Stomach (tissue), 4 donors: ENCODE data around the gene BASP1.

Experiments used
- CTCF ChIP-seq, 7 experiments: fragments of 450-650 bp in 4 of 7; fragments of 200-600 bp in 3 of 7; sonication (generic) in 3 of 7; IDR thresholded peaks; one replicate each; pipeline ENCODE4 v1.5.1; 2016 to 2019; ENCODE audit warnings: antibody characterized with exemption in 7 of 7, control low read depth in 2 of 7, mild to moderate bottlenecking in 1 of 7
- EP300 ChIP-seq: sonication (generic); formaldehyde crosslinking; IDR thresholded peaks from one replicate; pipeline ENCODE4 v1.6.1; 2017; ENCODE audit warnings: antibody characterized with exemption
- POLR2A ChIP-seq, 4 donors: fragments of 450-650 bp; IDR thresholded peaks; one replicate each; pipeline ENCODE4 v1.6.1; 2016; ENCODE audit warnings: antibody characterized with exemption in 4 of 4, control low read depth in 2 of 4, mild to moderate bottlenecking in 1 of 4, moderate library complexity in 1 of 4

GRCh38 chr5:17276445-17276844 lies 59.0 kb downstream of the BASP1 start:
- TF ChIP-seq EP300, result no peak
- no peak for TF ChIP-seq CTCF (IDR thresholded peaks at IDR 0.05)
- no peak for TF ChIP-seq POLR2A (IDR thresholded peaks at IDR 0.05)
